OCI-LY1 (cell line): Measurements from ENCODE around the gene RIN1.

Experiments used
- EZH2 ChIP-seq: fragments of 200-600 bp; sonication (generic), shearing (Covaris generic); IDR thresholded peaks from 2 replicates; pipeline ENCODE4 v1.8.0; 2017; ENCODE audit warnings: borderline replicate concordance, mixed run types, mild to moderate bottlenecking, antibody characterized with exemption, low read length, moderate library complexity, mixed read lengths
- TF ChIP-seq, protein P1 (sequence below): fragments of 200-600 bp; sonication (generic), shearing (Covaris generic); IDR thresholded peaks from 2 replicates; pipeline ENCODE4 v1.5.1; 2017; ENCODE audit warnings: mild to moderate bottlenecking, antibody characterized with exemption, low read length, moderate library complexity, mixed read lengths

DNA sequence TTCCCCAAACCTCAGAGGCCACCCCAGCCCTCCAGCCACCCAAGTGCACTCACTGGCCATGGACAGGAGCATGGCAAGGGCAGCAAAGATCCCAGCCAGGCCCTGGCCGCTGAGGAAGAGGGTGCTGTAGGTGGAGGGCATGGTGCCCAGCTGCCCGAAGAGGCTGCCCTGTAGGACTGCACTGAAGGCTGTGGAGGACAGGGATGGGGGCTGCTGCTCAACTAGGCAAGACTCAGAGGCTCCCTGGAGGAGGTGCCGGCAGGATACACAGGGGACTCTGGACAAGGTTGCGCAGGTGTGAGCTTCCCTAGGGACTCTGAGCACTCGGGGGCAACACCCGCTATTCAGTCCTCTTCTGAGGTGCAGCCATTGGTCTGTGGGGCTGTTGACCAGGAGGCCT lies 32.2 kb upstream of the RIN1 start:
- TF ChIP-seq, protein P1, sequence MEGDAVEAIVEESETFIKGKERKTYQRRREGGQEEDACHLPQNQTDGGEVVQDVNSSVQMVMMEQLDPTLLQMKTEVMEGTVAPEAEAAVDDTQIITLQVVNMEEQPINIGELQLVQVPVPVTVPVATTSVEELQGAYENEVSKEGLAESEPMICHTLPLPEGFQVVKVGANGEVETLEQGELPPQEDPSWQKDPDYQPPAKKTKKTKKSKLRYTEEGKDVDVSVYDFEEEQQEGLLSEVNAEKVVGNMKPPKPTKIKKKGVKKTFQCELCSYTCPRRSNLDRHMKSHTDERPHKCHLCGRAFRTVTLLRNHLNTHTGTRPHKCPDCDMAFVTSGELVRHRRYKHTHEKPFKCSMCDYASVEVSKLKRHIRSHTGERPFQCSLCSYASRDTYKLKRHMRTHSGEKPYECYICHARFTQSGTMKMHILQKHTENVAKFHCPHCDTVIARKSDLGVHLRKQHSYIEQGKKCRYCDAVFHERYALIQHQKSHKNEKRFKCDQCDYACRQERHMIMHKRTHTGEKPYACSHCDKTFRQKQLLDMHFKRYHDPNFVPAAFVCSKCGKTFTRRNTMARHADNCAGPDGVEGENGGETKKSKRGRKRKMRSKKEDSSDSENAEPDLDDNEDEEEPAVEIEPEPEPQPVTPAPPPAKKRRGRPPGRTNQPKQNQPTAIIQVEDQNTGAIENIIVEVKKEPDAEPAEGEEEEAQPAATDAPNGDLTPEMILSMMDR, result no peak
- no peak for TF ChIP-seq EZH2
